ENCODE data around the gene HJV.

DNA sequence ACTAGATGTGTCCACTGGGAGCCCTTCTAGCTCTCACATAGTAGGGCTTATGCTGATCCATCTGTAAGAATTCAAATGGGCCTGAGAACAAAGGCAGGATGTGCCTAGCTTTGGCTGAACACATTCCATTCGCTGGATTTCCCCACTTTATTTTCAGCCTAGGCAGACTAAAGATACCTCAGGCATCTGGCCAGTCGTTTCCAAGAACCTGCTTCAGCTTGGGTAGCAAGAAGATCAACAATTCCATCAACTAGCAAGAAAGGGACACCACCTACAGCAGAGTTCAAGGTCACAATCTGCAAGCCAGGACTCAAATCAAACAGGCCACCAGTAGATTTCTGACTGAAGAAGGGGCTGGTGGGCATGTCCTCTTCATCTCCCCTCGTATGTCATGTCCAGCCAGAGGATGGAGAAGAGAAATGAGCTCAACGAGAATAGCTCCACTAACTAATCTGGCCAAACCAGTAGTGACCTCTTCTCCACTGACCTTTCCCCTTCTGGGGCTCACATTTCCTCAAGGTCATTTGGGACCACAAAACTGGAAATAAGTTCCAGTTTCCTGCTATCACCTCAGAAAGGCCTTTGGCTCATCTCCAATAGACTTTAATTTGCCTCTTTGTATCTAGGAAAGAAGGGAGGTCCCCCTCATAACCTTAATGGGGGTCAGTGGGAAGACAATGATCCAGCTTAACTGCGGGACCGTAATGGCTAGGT, 39.4 kb downstream of the HJV start:
- TF ChIP-seq TAF1 (IDR thresholded peaks at IDR 0.05; ENCODE audit: borderline replicate concordance, low read depth, low read length), result no peak
- TF ChIP-seq POLR2A (IDR thresholded peaks at IDR 0.05; ENCODE audit: low read depth, low read length), result no peak
- no peak for TF ChIP-seq POLR2AphosphoS5 (IDR thresholded peaks at IDR 0.05; ENCODE audit: low read depth, low read length)
